Measurements from ENCODE around the gene IL15RA.

GRCh38 chr10:6006991-6007390 lies 29.6 kb upstream of the IL15RA start:
- TF ChIP-seq POLR2A (IDR thresholded peaks at IDR 0.05) (no peak), CTCF (IDR thresholded peaks at IDR 0.05) (no peak), EP300 (IDR thresholded peaks at IDR 0.05) (no peak)
